HG03159 (cell line): ENCODE data around the gene MCEE.
"Not testable (repeated sequence)": the region's sequence is repeated elsewhere in the genome, so short reads cannot be mapped to it uniquely, and the experiment has no call there.

Experiments
- ATAC-seq: cut with Tn5 transposase; IDR thresholded peaks from one replicate; pipeline ENCODE4 v1.9.1; 2021; ENCODE audit warnings: mild to moderate bottlenecking, moderate library complexity; ENCODE audit not compliant: unreplicated experiment

MCEE gene

DNA sequence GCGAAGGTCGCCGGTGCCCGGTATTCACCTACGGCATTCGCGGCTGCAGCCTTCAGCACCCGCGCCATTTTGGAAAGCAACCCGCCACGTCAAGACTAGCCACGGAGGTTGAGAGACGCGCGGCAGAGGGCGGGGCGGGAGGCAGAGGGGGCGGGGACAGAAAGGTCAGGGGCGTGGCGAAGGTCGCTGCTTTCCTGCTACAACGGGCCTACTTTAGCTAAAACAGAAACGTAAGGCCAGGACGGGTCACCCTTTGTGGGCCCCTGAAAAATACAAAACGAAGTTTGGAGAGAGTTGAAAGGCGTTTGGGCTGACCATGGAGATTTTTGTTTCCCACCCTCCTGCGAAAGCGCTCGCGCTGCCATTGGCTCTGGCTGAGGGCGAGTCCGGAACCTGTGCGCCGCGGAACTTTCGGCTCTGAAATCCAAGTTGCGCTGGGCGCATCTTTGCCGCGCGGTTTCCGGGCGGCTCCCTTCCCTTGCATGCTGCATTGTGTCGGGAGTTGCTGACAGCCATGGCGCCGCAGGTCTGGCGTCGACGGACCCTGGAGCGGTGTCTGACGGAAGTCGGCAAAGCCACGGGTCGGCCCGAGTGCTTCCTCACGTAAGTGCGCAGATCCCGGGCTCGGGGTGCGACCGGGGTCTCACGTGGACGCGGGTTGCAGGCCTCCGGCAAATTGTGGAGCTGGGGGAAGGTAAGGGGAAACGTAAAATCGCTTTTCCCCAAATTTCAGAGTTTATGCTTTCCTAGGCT, at the start of gene MCEE, which contains the start of gene MPHOSPH10:
Gene MCEE, minus strand, starts transcription at position 78 of the 753 bp plus-strand sequence. Its CDS starts 10 bp downstream, at position 68.
Gene MPHOSPH10, plus strand, starts transcription at position 483 of the 753 bp plus-strand sequence. Its CDS starts 32 bp downstream, at position 515.
- peak; percentile 91 for ATAC-seq

- not testable (repeated sequence) for ATAC-seq
Observed at GRCh38 chr2:71178836-71179235, 48.8 kb upstream of the MCEE start.

DNA sequence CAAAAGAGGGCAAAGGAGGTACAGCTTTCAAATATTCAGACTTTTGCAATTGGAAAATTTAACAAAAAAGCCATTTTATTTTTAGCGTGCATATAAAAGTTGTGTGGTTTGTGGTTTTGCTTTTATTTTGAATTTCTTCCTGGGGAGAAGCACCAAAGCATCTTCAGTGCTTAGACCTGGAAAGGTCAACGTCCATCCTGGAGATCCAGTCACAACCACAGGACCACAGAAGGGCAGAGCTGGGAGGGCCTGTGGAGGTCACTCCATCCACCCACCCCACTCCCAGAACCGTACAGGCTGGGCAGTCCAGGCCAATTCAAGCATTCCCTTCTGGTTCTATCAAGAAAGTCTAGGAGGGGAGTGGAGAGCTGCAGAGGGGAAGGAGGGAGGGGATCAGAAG, 44.2 kb upstream of the MCEE start:
- no peak for ATAC-seq

DNA sequence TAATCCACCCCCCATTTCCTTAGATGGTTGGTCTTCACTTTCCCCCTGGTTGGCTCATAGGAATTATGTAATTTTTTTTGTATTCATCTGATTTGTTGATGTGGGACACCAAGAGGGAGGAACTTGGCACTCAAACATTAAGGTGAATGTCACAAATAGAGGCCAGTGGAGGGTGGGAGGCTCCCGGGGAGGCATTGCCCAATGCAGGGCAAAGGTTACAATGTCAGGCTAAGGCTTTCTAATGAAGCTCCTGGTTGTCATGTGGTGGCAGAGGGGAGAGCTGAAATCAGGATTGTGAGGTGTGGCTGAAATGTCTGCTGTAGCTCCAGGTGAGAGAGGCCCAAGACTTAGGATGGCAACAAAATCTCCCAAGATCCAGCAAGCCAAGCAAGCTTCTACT, 43.1 kb upstream of the MCEE start:
- no peak for ATAC-seq

GRCh38 chr2:71166812-71167211, 36.8 kb upstream of the MCEE start:
- ATAC-seq, result no peak

DNA sequence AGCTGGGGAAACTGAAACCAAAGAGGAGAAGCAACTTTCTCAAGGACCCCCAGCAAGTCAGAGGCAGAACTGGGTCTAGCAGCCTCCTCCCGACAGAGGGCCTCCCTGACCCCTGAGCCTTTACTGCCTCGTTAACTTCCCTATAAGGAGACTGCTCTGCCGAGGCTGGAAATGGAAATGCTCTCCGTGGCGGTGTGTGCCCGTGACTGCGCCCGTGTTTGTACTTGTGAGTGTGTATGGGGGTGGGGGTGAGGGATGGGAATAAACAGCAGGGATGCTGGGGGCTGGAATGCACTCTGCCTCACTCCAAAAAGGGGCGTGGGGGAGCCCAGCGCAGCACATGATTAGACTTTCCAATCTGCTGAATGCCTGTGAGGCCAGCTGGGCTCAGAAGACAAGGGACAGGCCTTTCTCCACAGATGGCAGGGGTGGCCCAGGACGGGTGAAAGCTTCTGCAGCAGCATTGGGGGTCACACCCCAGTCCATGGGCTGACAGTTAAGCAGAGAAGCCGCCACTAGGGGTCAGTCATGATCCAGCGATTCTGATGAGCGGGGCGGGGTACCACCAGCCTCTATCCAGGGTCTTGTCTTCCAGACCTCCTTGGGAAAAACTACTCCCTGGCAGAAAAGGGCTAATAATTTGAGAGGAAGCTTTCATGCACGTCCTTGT, 27.2 kb upstream of the MCEE start:
- no peak for ATAC-seq

GRCh38 chr2:71156573-71156972, 26.5 kb upstream of the MCEE start:
- no peak for ATAC-seq

GRCh38 chr2:71155846-71156245, 25.8 kb upstream of the MCEE start:
- no peak for ATAC-seq

DNA sequence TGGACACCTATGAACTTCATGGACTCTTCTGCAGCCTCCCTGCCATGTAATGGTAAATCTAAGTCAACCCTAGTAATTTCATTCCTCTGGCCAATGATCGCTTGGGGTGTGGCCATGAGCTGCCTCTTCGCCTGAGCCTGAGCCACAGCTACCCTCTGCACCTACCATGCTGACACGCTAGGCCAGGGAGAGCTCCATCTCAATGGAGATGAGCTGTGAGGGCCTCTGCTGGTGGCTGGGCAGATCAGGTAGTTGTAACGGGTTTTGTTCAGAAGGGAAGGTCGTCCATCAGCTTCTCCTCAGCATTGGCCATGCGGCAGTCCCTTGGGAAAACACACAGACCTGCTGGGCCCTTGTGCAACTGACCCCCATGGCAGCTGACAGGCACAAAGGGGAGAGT, 24.8 kb upstream of the MCEE start:
- peak; percentile 66 for ATAC-seq

GRCh38 chr2:71154279-71154678, 24.2 kb upstream of the MCEE start:
- ATAC-seq, result no peak

GRCh38 chr2:71153585-71154224, 23.7 kb upstream of the MCEE start:
- no peak for ATAC-seq

- ATAC-seq, result no peak
Observed at GRCh38 chr2:71151620-71152019, 21.6 kb upstream of the MCEE start.

GRCh38 chr2:71150082-71150816, 20.2 kb upstream of the MCEE start:
- no peak for ATAC-seq

DNA sequence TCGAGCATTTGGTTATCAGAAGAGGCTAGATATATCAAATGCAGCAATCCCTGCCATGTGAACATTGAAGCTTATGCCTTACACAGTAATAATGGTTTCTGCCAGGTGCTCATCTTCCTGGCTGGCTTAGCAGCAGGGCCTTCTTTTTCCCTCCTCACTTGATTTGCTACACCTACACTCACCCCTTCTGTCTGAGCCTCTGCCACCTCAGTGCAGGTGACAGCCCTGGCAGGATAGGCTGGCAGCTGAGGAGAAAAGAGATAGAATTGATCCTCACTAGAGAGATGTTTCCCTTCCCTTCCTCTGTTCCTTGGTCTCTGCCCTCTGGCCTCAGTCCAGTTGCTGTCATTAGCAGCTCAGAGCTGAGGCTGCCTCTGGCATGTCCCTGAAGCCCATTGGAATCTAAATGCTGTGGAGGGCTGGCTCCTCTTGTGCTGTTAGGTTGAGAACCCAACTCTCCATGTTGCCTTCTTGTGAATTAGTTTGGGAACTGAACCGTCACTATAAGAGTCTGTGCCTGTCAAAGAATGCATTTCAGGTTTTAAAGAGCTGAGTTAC, 18.6 kb upstream of the MCEE start:
- no peak for ATAC-seq

- ATAC-seq, result no peak
Observed at GRCh38 chr2:71143782-71144181, 13.8 kb upstream of the MCEE start.

DNA sequence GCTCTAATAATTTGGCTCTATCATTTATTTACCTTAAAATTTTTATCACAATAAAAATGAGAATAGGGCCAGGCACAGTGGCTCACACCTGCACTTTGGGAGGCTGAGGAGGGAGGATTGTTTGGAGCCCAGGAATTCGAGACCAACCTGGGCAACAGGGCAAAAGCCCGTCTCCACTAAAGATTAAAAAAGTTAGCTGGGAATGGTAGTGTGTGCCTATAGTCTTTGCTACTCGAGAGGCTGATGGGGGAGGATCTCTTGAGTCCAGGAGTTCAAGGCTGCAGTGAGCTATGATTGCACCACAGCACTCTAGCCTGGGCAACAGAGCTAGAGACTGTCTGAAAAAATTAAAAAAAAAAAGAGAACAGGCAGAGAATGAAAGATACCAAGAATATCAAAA, 6.1 kb upstream of the MCEE start:
- ATAC-seq, result no peak

GRCh38 chr2:71133603-71134002, 3.6 kb upstream of the MCEE start:
- ATAC-seq, result no peak

DNA sequence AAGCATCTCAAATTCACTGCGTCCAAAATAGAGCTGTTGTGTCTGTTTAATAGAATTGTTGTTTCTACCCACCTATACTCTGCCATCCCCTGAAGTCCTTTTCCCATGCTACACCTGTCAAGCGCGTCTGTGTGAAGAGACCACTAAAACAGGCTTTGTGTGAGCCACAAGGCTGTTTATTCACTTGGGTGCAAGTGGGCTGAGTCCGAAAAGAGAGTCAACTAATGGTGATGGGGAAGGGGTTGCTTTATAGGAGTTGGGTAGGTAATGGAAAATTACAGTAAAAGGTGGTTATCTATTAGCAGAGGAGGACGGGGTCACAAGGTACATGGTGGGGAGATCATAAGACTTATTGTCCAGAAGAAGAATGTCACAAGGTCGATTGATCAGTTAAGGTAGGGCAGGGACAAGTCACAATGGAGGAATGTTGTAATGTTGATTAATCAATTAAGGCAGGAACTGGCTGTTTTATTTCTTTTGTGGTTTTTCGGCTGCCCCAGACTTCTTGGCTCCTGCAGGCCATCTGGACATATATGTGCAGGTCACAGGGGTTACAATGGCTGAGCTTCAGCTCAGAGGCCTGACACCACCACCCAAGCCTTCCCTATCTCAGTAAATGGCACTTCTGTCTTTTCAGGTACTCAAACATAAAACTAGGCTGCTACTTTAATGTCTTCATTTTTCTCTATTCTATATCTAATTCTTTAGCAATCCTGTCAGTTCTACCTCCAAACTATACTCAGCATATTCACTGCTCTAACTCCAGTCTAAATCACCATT, 1.5 kb upstream of the MCEE start:
- ATAC-seq, result not testable (repeated sequence)

GRCh38 chr2:71130905-71131244, 846 bp upstream of the MCEE start:
- peak; percentile 25 for ATAC-seq

DNA sequence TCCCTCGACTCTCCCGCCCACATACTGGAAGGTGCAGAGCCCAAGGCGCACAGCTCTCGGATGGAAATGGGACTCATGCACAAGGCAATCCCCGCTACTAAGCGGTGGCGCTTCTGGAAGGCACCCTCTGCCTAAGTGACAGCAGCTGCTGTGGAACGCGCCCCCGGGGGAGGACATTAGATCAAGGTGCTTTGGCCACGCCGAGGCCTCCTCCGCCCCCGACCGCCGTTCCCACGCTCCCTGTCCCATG, 202 bp downstream of the MCEE start:
- peak; percentile 53 for ATAC-seq
